Medulla oblongata (tissue), 1 donor: Measurements from ENCODE around the gene TMEM79.
A peak's percentile ranks its signal among the peaks of the same experiment; 100 is the strongest.

Experiments
- DNase-seq: peaks from one replicate; pipeline ENCODE4 v3.0.0-alpha.2; 2015; ENCODE audit errors: extremely low spot score

The TMEM79 gene

DNA sequence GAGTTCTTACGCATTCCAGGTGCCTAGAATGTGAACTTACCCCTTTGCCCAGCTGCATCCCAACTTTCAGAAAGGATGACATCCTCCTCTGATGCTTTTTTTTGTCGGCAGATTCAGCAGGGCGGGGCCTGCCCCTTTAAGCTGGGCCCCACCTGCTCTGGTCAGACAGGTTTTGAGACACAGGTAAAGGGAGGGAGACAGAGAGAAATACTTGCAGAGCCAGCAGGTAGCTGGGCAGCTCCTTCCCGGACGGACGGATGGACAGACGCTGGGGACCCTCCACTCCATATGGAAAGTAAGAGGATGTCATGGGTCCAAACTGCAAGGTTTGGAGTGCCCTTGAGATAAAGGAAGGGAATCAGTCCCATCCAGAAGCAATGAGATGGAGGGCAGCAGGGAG lies at the start of gene TMEM79:
Gene TMEM79, plus strand, starts transcription at position 214 of the 400 bp plus-strand sequence. CDS start 902 bp downstream, outside the sequence.
- DNase-seq = no peak

GRCh38 chr1:156236164-156236563 lies 48.0 kb upstream of the TMEM79 start:
- DNase-seq = no peak

DNA sequence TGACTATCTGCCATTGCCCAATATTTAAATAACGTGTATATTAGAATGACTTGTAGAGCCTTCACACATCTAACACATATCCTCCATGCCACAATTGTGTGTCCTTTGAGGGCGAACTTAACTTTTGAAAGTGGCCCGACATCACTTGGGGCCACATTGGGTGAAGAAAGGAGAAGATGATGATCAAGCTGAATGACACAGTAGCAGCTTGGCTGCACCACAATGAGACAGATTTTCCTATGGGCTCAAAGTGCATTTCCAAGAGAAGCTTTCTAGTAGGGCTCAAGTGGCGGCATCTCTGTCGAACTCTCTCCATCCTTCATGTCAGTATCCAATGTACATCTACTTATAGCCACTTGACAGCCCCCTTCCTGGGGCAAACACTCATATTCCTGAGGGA lies 45.9 kb upstream of the TMEM79 start:
- DNase-seq = no peak

DNA sequence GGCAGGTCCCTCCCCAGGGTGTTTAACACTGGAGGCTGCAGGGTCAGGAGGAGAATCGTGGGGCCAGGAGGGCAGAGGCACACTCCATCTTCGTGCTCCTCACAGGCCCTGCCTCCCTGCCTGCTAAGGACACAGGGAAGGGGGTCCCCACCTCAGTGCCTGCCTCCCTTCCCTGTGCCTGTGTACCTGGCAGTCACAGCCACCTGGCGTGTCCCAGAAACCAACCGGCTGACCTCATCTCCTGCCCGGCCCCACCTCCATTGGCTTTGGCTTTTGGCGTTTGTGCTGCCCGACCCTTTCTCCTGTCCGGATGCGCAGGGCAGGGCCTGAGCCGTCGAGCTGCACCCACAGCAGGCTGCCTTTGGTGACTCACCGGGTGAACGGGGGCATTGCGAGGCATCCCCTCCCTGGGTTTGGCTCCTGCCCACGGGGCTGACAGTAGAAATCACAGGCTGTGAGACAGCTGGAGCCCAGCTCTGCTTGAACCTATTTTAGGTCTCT lies 42.8 kb upstream of the TMEM79 start:
- no peak for DNase-seq

DNA sequence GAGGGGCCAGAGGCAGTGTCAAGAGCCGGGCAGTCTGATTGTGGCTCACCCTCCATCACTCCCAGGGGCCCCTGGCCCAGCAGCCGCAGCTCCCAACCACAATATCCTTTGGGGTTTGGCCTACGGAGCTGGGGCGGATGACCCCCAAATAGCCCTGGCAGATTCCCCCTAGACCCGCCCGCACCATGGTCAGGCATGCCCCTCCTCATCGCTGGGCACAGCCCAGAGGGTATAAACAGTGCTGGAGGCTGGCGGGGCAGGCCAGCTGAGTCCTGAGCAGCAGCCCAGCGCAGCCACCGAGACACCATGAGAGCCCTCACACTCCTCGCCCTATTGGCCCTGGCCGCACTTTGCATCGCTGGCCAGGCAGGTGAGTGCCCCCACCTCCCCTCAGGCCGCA lies 42.2 kb upstream of the TMEM79 start, which contains the start of gene BGLAP:
Gene BGLAP, plus strand, starts transcription at position 259 of the 400 bp plus-strand sequence. Its CDS starts 48 bp downstream, at position 307.
- no peak for DNase-seq

- no peak for DNase-seq
These were observed 41.4 kb upstream of the TMEM79 start for GRCh38 chr1:156242738-156243137.

DNA sequence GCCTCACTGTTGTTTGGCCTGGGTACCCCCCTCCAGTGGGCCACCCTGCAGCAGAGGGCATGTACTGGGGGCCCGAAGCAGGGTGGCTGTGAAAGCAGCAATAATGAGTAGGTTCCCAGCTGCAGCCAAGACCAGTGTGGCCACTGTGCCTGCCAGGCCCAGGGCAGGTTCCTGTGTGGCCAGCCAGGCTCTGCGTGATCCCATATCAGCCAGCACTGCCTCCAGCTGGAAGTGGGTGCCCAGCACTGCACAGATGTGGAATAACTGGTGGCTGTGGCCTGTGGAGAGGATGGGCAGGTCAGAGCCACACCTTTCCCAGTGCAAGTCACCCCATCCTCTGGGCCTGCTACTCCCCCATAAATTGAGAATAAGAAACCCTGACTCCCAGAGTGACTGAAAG lies 40.0 kb upstream of the TMEM79 start:
- no peak for DNase-seq

DNA sequence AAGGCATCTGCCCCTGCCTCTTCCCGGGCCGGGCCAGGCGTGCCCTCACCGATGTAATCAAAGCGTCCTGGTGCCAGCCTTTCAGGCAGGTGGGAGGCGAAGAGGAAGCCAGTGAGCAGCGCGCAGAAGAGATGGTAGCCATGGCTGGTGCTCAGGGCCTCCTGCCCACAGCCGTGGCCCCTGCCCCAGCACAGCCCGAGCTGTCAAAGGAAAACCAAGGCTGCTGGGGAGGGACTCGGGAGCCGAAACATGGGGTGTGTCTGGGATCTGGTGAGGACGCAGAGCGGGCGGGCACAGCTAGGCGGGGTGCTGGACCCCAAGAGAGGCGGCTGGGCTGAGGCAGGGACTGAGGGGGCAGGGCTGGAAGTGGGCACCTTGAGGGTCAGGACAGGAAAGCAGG lies 39.4 kb upstream of the TMEM79 start:
- DNase-seq = no peak

DNA sequence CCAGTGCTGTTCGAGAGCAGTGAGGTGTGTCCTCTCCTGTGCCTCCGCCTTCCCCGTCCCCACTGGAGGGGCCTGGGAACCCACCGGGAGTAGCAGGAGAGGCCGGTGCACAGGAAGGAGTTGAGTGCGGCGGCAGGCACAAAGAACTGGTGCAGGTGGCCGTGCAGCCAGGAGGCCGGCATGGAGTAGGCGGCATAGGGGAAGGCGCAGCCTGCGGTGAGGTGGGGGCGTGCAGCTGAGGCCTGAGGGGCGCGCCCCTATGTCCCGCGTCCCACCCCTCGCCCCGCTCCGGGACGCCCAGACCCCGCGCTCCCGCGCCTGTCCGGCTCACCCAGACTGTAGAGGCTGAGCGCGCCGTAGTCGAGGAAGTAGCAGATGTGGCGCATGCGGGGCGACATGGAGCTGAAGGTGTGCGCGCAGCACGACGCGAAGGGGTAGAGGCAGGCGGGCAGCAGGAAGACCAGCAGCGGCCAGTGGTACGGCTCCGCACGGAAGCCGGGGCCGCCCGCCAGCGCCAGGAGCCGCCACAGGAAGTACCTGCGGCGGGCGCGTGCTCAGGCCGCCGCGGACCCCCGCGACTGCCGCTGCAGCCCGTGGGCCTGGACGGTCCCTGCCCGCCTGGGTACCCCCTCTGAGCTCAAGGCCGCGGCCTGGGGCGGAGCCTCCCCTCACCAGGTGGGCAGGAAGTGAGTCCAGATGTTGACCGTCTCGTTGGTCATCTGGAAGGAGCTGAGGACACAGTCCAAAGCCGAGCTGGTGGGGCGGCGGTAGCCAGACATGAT lies 38.5 kb upstream of the TMEM79 start:
- DNase-seq = no peak

DNA sequence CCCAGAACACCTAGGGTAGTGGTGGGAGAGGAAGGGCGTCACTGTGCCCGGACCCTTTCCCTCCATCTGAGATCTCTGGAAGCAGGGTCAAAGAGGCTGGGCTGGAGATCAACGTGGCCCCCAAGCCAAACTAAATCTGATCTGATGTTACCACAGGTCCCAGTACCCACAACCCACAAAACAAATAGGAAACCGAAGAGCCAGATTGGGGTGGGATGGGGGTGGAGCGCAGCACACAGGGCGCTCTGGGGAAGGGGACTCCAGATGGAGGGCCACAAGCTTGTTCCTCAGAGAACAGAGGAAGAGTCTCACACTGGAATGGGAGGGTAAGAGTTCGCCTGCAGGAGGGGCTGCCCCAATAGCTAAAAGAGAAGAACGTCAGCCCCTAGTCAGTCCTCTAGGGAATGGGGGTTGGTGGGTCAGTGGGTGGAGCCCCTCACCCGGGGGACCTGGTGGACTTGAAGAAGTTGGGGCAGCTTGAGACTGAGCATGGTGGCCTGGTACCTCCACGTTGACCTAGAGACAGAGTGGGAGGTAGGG lies 37.8 kb upstream of the TMEM79 start:
- no peak for DNase-seq

DNA sequence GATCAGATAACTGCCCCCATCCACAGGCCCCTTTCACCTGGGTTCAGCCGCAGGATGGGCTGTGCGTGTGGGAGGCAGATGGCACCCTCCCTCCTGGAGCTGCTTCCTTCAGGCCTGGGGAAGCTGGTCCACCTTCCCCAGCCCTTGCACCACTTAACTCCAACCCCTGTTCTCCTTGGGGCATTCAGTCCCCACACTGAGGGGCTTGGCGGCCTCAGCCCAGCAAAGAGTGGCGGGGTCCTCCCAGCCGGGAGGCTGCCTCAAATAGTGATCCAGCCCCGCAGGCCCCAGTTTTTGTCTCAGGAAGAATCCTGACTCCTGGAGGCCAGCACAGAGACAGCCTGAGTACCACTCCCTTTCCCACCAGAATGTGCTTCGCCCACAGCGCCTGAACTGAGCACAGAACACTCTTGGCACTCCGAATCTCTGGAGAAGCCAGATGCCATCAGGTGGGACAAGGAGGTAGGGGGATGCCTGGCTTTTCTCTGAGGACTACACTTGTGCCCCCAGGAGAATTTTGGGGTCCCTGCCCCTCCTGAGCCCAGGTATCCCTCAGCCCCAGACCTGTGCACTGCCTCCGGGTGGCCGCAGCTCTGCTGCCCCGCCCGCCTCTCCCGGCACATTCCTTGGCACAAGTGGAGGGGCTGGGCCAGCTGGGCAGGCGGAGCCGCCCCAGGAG lies 37.2 kb upstream of the TMEM79 start:
- DNase-seq = peak; percentile 58

GRCh38 chr1:156247460-156248322 lies 36.4 kb upstream of the TMEM79 start, which contains the start of gene PAQR6:
TSS of gene PAQR6 (minus strand) at chr1:156248056. CDS start at chr1:156246731, 1,325 bp downstream.
- DNase-seq = peak; percentile 96

DNA sequence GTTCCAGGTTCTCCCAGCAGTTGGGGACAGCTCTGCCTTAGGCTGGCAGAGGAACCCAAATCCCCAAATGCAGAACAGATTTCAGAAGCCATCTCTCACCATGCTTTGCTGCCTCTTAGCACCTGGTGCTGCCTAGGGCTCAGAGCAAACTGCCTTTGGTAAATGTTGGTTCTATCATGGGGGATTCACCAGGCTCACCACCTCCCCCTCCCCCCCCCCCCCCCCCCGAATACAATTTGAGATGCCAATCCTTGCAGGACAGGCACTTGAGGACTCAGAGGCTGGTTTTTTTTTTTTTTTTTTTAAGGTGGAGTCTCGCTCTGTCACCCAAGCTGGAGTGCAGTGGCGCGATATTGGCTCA lies 35.8 kb upstream of the TMEM79 start:
- no peak for DNase-seq

DNA sequence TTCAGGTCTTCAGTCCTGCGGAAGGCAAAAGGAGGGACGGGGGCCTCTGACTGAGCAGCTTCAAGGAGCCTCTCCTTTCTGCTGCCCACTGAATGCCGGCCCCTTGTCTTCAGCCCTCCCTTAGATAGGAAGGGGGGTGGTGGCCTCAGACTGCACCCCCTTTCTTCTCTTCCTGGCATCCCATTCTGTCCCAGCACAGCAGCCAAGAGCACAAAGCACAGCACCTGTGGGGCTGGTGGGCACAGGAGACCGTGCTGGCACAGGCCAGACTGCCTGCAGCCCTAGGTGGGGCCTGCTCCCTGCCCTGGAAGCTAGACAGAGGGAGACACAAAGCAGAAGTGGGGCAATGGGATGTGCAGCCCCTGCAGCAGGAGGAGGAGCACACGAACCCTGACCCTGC lies 34.5 kb upstream of the TMEM79 start:
- DNase-seq = no peak

GRCh38 chr1:156251527-156251926 lies 32.6 kb upstream of the TMEM79 start:
- DNase-seq = peak; percentile 52

DNA sequence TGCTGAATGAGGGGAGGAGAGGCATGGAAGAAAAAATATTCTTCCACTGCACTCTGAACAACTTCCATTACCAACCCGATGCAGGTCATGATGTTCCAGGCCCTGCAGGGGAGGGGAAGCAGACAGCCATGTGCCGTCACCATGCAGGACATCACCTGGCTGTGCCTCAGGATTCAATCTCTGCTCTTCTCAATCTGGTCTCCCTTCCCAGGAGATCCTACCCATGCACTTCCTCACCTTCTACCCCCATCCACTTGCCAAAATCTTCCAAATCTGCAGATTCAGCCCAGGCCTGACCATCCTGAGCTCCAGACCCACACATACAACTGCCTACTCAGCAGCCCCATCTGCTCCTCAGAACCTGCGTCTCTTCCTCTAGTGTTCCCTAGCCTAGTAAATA lies 30.5 kb upstream of the TMEM79 start:
- DNase-seq = no peak

GRCh38 chr1:156257711-156258110 lies 26.4 kb upstream of the TMEM79 start:
- peak; percentile 55 for DNase-seq

DNA sequence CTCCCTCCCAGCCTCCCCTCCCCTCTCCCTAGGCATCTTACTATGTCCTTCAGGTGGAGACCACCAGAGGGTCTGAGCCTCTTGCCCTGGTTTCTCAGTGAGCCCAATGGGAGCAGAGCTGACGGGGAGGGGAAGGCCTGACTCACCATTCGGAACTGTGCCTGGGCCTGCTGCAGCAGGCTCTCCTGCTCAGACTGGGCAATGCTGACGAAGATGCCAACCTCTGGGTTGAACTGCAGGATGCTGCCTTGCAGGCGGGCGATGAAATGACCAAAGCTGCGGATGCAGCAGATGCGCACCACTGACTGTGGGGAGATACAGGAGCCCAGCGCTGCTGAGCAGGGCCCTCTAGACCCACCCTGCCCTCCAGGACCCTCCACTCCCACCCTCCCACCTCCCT lies 25.3 kb upstream of the TMEM79 start:
- DNase-seq = no peak

GRCh38 chr1:156259805-156260204 lies 24.3 kb upstream of the TMEM79 start:
- DNase-seq = peak; percentile 79

- DNase-seq = peak; percentile 90
These were observed 23.2 kb upstream of the TMEM79 start for GRCh38 chr1:156260896-156261295.

DNA sequence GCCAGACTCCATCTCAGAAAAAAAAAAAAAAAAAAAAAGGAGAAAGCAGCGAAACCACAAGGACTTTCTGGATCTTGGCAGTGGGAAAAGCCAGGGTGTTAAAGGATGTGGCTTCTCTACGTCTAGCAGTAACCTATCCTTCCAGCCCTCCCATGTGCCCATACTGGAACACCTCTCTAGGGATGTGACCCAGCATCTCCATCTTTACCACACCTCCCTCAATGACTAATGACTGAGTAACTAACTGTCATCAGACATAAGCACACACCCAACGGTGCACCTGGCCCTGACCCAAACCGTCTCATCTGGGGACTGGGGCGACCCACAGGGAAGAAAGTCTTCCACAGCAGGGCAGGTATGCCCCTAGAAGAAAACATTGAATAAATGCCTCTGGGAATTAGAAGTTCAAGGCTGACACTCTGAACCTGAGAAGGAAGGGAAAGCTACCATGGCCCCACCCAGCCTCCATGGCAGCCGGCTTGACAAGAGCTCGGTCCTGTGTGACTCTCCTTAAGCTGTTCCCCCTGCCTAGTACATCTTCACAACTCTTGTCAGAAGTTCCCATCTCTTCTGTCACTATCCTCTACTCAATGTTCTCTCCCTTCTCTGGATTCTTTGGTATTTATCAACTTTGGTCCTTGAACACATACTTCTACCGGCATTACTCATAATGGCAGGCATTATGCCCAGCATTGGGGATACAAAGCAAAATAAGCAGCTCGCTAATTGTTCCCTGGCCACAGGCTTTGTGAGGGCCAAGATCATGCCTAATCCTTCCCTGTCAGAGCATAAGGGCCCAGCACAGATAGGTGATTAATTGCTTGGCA lies 21.5 kb upstream of the TMEM79 start:
- DNase-seq = no peak
